Measurements from ENCODE around the gene MAPK10. TPM values are rescaled to one million over a fixed set of nuclear protein-coding genes. Genes with fewer than 3 reads are reported as not detected.

Gene MAPK10
- total RNA-seq, 3 donors from 2014 or later (not counting 1 experiment from before 2014, with no cell fraction given), result 0.92 TPM; not detected in 2

GRCh38 chr4:86250006-86250405 is 109.8 kb downstream of the MAPK10 start:
- H3K9me3 ChIP-seq (ENCODE audit: control insufficient read depth, insufficient read depth, low read length), result no peaks in the 10 kb centered on the region
- H3K36me3 ChIP-seq (ENCODE audit: control insufficient read depth, insufficient read depth, low read length), result no peaks in the 10 kb centered on the region
- Mint-ChIP-seq H3K36me3 (no peaks in the 10 kb centered on the region), H3K4me1 (no peaks in the 10 kb centered on the region), H3K9me3 (peaks cover 5 to 6% of the 10 kb centered on the region in 2 donors), H3K27me3 (ENCODE audit: low read depth in 2 of 2) (no peaks in the 10 kb centered on the region), H3K4me3 (no peak overlapping the region), H3K27ac (no peak overlapping the region)
- DNase-seq (no peak), ATAC-seq (no peak)
- no peaks in the 10 kb centered on the region for H3K27me3 ChIP-seq (ENCODE audit: control insufficient read depth, insufficient read depth, low read length)
- 80% methylated on average over 1 of the region's 1 CpG for WGBS (ENCODE audit: insufficient coverage)
- no peak overlapping the region for H3K27ac ChIP-seq (ENCODE audit: low read length)
- intact Hi-C loops (cut with micrococcal nuclease), result no loop called here
- TF ChIP-seq, protein P1, sequence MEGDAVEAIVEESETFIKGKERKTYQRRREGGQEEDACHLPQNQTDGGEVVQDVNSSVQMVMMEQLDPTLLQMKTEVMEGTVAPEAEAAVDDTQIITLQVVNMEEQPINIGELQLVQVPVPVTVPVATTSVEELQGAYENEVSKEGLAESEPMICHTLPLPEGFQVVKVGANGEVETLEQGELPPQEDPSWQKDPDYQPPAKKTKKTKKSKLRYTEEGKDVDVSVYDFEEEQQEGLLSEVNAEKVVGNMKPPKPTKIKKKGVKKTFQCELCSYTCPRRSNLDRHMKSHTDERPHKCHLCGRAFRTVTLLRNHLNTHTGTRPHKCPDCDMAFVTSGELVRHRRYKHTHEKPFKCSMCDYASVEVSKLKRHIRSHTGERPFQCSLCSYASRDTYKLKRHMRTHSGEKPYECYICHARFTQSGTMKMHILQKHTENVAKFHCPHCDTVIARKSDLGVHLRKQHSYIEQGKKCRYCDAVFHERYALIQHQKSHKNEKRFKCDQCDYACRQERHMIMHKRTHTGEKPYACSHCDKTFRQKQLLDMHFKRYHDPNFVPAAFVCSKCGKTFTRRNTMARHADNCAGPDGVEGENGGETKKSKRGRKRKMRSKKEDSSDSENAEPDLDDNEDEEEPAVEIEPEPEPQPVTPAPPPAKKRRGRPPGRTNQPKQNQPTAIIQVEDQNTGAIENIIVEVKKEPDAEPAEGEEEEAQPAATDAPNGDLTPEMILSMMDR (IDR thresholded peaks at IDR 0.05), result no peak
- H3K4me1 ChIP-seq (ENCODE audit: control insufficient read depth, insufficient read depth, low read length), result no peaks in the 10 kb centered on the region
- no peak overlapping the region for H3K4me3 ChIP-seq (ENCODE audit: low read length)

GRCh38 chr4:86249074-86249473 is 110.8 kb downstream of the MAPK10 start:
- peaks cover 5 to 6% of the 10 kb centered on the region in 2 donors for H3K9me3 Mint-ChIP-seq
- no peaks in the 10 kb centered on the region for H3K36me3 Mint-ChIP-seq
- ATAC-seq, result no peak
- TF ChIP-seq, protein P1 (IDR thresholded peaks at IDR 0.05), result no peak
- H3K27ac Mint-ChIP-seq, result no peak overlapping the region
- H3K27me3 Mint-ChIP-seq (ENCODE audit: low read depth in 2 of 2), result no peaks in the 10 kb centered on the region
- intact Hi-C loops (cut with micrococcal nuclease), result no loop called here
- H3K27me3 ChIP-seq (ENCODE audit: control insufficient read depth, insufficient read depth, low read length), result no peaks in the 10 kb centered on the region
- no peaks in the 10 kb centered on the region for H3K4me1 Mint-ChIP-seq
- H3K4me1 ChIP-seq (ENCODE audit: control insufficient read depth, insufficient read depth, low read length), result no peaks in the 10 kb centered on the region
- H3K27ac ChIP-seq (ENCODE audit: low read length), result no peak overlapping the region
- H3K36me3 ChIP-seq (ENCODE audit: control insufficient read depth, insufficient read depth, low read length), result no peaks in the 10 kb centered on the region
- no peaks in the 10 kb centered on the region for H3K9me3 ChIP-seq (ENCODE audit: control insufficient read depth, insufficient read depth, low read length)
- WGBS (ENCODE audit: insufficient coverage), result 82% methylated on average over 2 of the region's 2 CpGs
- no peak overlapping the region for H3K4me3 Mint-ChIP-seq
- no peak for DNase-seq
- no peak overlapping the region for H3K4me3 ChIP-seq (ENCODE audit: low read length)

- H3K9me3 Mint-ChIP-seq, result peaks cover 12 to 13% of the 10 kb centered on the region in 2 donors
- H3K4me1 Mint-ChIP-seq, result no peaks in the 10 kb centered on the region
- ATAC-seq, result no peak
- H3K4me3 Mint-ChIP-seq, result no peak overlapping the region
- H3K27ac Mint-ChIP-seq, result no peak overlapping the region
- DNase-seq, result no peak
- peaks cover 5% of the 10 kb centered on the region for H3K9me3 ChIP-seq (ENCODE audit: control insufficient read depth, insufficient read depth, low read length)
- no peaks in the 10 kb centered on the region for H3K27me3 ChIP-seq (ENCODE audit: control insufficient read depth, insufficient read depth, low read length)
- no peak overlapping the region for H3K27ac ChIP-seq (ENCODE audit: low read length)
- no peaks in the 10 kb centered on the region for H3K36me3 Mint-ChIP-seq
- WGBS (ENCODE audit: insufficient coverage), result 89% methylated on average over 3 of the region's 3 CpGs
- H3K27me3 Mint-ChIP-seq (ENCODE audit: low read depth in 2 of 2), result no peaks in the 10 kb centered on the region
- intact Hi-C loops (cut with micrococcal nuclease), result no loop called here
- H3K4me1 ChIP-seq (ENCODE audit: control insufficient read depth, insufficient read depth, low read length), result no peaks in the 10 kb centered on the region
- TF ChIP-seq, protein P1 (IDR thresholded peaks at IDR 0.05), result no peak
- no peaks in the 10 kb centered on the region for H3K36me3 ChIP-seq (ENCODE audit: control insufficient read depth, insufficient read depth, low read length)
- H3K4me3 ChIP-seq (ENCODE audit: low read length), result no peak overlapping the region
Observed at GRCh38 chr4:86247906-86248305, 111.9 kb downstream of the MAPK10 start.

- intact Hi-C loops (cut with micrococcal nuclease), result no loop called here
- Mint-ChIP-seq H3K36me3 (no peaks in the 10 kb centered on the region), H3K27me3 (ENCODE audit: low read depth in 2 of 2) (no peaks in the 10 kb centered on the region), H3K27ac (no peak overlapping the region), H3K4me1 (no peaks in the 10 kb centered on the region), H3K9me3 (peaks cover 12 to 13% of the 10 kb centered on the region in 2 donors), H3K4me3 (no peak overlapping the region)
- TF ChIP-seq, protein P1 (IDR thresholded peaks at IDR 0.05), result no peak
- Histone ChIP-seq H3K36me3 (ENCODE audit: control insufficient read depth, insufficient read depth, low read length) (no peaks in the 10 kb centered on the region), H3K27ac (ENCODE audit: low read length) (no peak overlapping the region), H3K9me3 (ENCODE audit: control insufficient read depth, insufficient read depth, low read length) (peaks cover 11% of the 10 kb centered on the region), H3K4me3 (ENCODE audit: low read length) (no peak overlapping the region), H3K27me3 (ENCODE audit: control insufficient read depth, insufficient read depth, low read length) (no peaks in the 10 kb centered on the region), H3K4me1 (ENCODE audit: control insufficient read depth, insufficient read depth, low read length) (no peaks in the 10 kb centered on the region)
- DNase-seq (no peak), ATAC-seq (no peak)
- no CpG with 5 or more reads among the region's 1 CpG for WGBS (ENCODE audit: insufficient coverage)
Observed at GRCh38 chr4:86247320-86247719, 112.5 kb downstream of the MAPK10 start.

Data from natural killer cell (primary cell).